IPS-15b (cell line): Measurements from ENCODE around the gene PTX3.

Source experiments
- H3K27me3 ChIP-seq: one replicate; pipeline ENCODE4 v1.6.1; 2013; ENCODE audit warnings: low read length; ENCODE audit not compliant: control insufficient read depth, insufficient read depth
- H3K36me3 ChIP-seq: one replicate; pipeline ENCODE4 v1.6.1; 2013; ENCODE audit warnings: low read length; ENCODE audit not compliant: control insufficient read depth, insufficient read depth
- H3K4me1 ChIP-seq: one replicate; pipeline ENCODE4 v1.6.1; 2013; ENCODE audit warnings: mild to moderate bottlenecking, low read length; ENCODE audit not compliant: control insufficient read depth, insufficient read depth
- H3K4me3 ChIP-seq: one replicate; pipeline ENCODE4 v1.5.1; 2013; ENCODE audit warnings: low read depth, low read length
- H3K9ac ChIP-seq: one replicate; pipeline ENCODE4 v1.6.1; 2013; ENCODE audit warnings: low read depth, mild to moderate bottlenecking, low read length
- H3K9me3 ChIP-seq: one replicate; pipeline ENCODE4 v1.6.1; 2013; ENCODE audit warnings: mild to moderate bottlenecking, low read length; ENCODE audit not compliant: control insufficient read depth, insufficient read depth

Gene PTX3

GRCh38 chr3:157459706-157460105 is 23.1 kb downstream of the PTX3 start:
- H3K4me3 ChIP-seq, result no peak overlapping the region
- no peaks in the 10 kb centered on the region for H3K4me1 ChIP-seq
- H3K9me3 ChIP-seq, result no peaks in the 10 kb centered on the region
- H3K27me3 ChIP-seq, result no peaks in the 10 kb centered on the region
- no peak overlapping the region for H3K9ac ChIP-seq
- H3K36me3 ChIP-seq, result no peaks in the 10 kb centered on the region

DNA sequence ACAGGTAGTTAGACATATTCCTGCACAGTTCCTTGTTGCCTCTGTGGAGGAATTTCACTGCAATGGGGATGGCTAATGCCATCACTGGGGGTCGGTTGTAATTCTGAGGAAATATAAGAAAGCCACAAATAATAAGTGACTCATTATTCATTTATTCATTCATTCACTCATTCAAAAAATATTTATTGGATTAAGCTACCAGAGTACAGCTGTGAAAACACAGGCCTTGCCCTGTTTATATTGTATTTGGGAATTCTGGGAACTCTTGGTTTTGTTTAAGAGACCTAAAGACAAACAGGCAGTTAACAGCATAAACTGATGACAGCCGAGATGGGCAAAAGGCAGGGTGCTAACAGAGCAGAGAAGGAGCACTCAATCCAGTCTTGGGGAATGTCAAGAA is 23.6 kb downstream of the PTX3 start:
- no peaks in the 10 kb centered on the region for H3K9me3 ChIP-seq
- no peaks in the 10 kb centered on the region for H3K27me3 ChIP-seq
- H3K36me3 ChIP-seq, result no peaks in the 10 kb centered on the region
- no peak overlapping the region for H3K9ac ChIP-seq
- H3K4me3 ChIP-seq, result no peak overlapping the region
- no peaks in the 10 kb centered on the region for H3K4me1 ChIP-seq

GRCh38 chr3:157463816-157464215 is 27.2 kb downstream of the PTX3 start:
- Histone ChIP-seq H3K4me1 (no peaks in the 10 kb centered on the region), H3K9me3 (no peaks in the 10 kb centered on the region), H3K27me3 (no peaks in the 10 kb centered on the region), H3K9ac (no peak overlapping the region), H3K4me3 (no peak overlapping the region), H3K36me3 (no peaks in the 10 kb centered on the region)

GRCh38 chr3:157464321-157464720 is 27.7 kb downstream of the PTX3 start:
- H3K36me3 ChIP-seq, result no peaks in the 10 kb centered on the region
- no peaks in the 10 kb centered on the region for H3K9me3 ChIP-seq
- no peak overlapping the region for H3K9ac ChIP-seq
- H3K4me3 ChIP-seq, result no peak overlapping the region
- no peaks in the 10 kb centered on the region for H3K4me1 ChIP-seq
- no peaks in the 10 kb centered on the region for H3K27me3 ChIP-seq

GRCh38 chr3:157465741-157466140 is 29.1 kb downstream of the PTX3 start:
- no peak overlapping the region for H3K4me3 ChIP-seq
- no peaks in the 10 kb centered on the region for H3K9me3 ChIP-seq
- no peaks in the 10 kb centered on the region for H3K36me3 ChIP-seq
- H3K27me3 ChIP-seq, result no peaks in the 10 kb centered on the region
- no peaks in the 10 kb centered on the region for H3K4me1 ChIP-seq
- no peak overlapping the region for H3K9ac ChIP-seq

DNA sequence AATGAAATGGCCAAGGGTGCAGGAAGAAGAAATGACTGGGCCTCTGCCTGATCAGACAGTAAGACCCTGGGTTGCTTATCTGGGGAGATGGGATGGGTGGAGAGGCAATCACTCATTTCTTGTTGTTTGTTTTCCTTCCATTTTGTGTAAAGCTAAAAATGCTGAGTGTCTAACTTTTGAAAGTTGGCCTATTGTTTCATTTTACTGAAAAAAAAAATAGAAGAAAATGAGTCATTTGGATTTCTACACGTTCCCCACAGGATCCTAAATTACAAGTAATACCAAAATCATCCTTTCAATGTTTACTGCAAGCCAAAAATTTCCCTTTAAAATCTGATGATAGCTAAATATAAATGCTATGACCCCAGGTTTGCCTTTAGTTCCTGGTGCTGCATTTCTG is 30.6 kb downstream of the PTX3 start:
- Histone ChIP-seq H3K4me1 (no peaks in the 10 kb centered on the region), H3K27me3 (no peaks in the 10 kb centered on the region), H3K9ac (no peak overlapping the region)

GRCh38 chr3:157469561-157470294 is 33.1 kb downstream of the PTX3 start:
- no peaks in the 10 kb centered on the region for H3K4me1 ChIP-seq
- H3K9me3 ChIP-seq, result no peaks in the 10 kb centered on the region
- no peaks in the 10 kb centered on the region for H3K36me3 ChIP-seq
- no peak overlapping the region for H3K9ac ChIP-seq
- no peaks in the 10 kb centered on the region for H3K27me3 ChIP-seq
- H3K4me3 ChIP-seq, result no peak overlapping the region

More for the DNA sequence above, 30.6 kb downstream of the PTX3 start:
- Histone ChIP-seq H3K36me3 (no peaks in the 10 kb centered on the region), H3K9me3 (no peaks in the 10 kb centered on the region), H3K4me3 (no peak overlapping the region)

GRCh38 chr3:157471064-157471463 is 34.4 kb downstream of the PTX3 start:
- no peaks in the 10 kb centered on the region for H3K27me3 ChIP-seq
- H3K9me3 ChIP-seq, result no peaks in the 10 kb centered on the region
- no peak overlapping the region for H3K4me3 ChIP-seq
- no peak overlapping the region for H3K9ac ChIP-seq
- no peaks in the 10 kb centered on the region for H3K4me1 ChIP-seq
- H3K36me3 ChIP-seq, result no peaks in the 10 kb centered on the region

DNA sequence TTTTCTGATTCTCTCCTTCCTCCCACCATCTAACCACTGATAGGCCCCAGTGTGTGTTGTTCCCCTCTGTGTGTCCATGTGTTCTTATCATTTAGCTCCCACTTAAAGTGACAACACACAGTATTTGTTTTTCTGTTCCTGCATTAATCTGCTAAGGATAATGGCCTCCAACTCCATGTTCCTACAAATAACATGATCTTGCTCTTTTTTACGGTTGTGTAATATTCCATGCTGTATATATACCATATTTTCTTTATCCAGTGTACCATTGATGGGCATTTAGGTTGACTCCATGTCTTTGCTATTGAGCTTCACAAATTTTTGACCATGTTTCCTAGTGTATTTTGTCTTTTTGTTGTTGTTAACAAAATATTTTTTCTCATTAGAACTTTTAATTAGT is 36.0 kb downstream of the PTX3 start:
- Histone ChIP-seq H3K36me3 (no peaks in the 10 kb centered on the region), H3K4me3 (no peak overlapping the region), H3K4me1 (no peaks in the 10 kb centered on the region), H3K27me3 (no peaks in the 10 kb centered on the region), H3K9ac (no peak overlapping the region), H3K9me3 (no peaks in the 10 kb centered on the region)

- Histone ChIP-seq H3K9ac (no peak overlapping the region), H3K4me1 (no peaks in the 10 kb centered on the region), H3K9me3 (no peaks in the 10 kb centered on the region), H3K27me3 (no peaks in the 10 kb centered on the region), H3K36me3 (no peaks in the 10 kb centered on the region), H3K4me3 (no peak overlapping the region)
These were observed 39.3 kb downstream of the PTX3 start for GRCh38 chr3:157475921-157476414.

DNA sequence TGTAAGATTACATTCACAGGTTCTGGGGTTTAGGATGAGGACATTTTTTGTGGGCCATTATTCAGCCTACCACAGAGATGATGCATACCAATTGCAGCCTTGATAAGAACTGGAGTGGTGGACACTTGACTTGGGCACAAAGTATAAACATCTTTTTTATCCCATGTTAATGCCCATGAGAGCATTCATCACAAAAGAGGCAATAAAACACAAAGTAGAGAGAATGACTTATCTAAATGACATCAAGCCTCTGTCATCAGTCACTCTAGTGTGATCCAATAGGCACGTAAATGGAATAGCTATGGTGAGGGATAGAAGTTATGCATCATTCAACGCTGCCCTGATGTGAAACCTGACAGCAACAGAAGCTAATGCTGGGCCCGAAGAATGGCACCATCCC is 40.8 kb downstream of the PTX3 start:
- Histone ChIP-seq H3K27me3 (no peaks in the 10 kb centered on the region), H3K4me1 (no peaks in the 10 kb centered on the region), H3K4me3 (no peak overlapping the region), H3K36me3 (no peaks in the 10 kb centered on the region), H3K9me3 (no peaks in the 10 kb centered on the region), H3K9ac (no peak overlapping the region)

- Histone ChIP-seq H3K27me3 (no peaks in the 10 kb centered on the region), H3K36me3 (no peaks in the 10 kb centered on the region), H3K9ac (no peak overlapping the region), H3K4me3 (no peak overlapping the region), H3K9me3 (no peaks in the 10 kb centered on the region), H3K4me1 (no peaks in the 10 kb centered on the region)
These were observed 43.0 kb downstream of the PTX3 start for GRCh38 chr3:157479464-157480243.
